A549 (cell line): ENCODE data around the gene RTN3. TPM values are rescaled to one million over a fixed set of nuclear protein-coding genes. Genes with fewer than 3 reads are reported as not detected.

Source experiments
- ATAC-seq, 2 experiments: fragments of 200-7000 bp in 1 of 2; fragments of >200 bp in 1 of 2; cut with Nextera tagmentation in 1 of 2; cut with Tn5 transposase in 1 of 2; 3 replicates each; pipeline versions ENCODE4 v1.8.0 to v1.9.1; 2018 to 2020; ENCODE audit warnings: mild to moderate bottlenecking in 1 of 2, moderate library complexity in 1 of 2
- CTCF ChIA-PET: fragments of 300-600 bp; sonication (Branson Sonifier 250); formaldehyde crosslinking; extraction: SDS; loops from one replicate; lab custom pipeline; 2021; ENCODE audit warnings: antibody characterized with exemption, inconsistent platforms; lab: Yijun Ruan, JAX
- POLR2A ChIA-PET: fragments of 350-600 bp; formaldehyde crosslinking; extraction: SDS; loops from one replicate; lab custom pipeline; 2021; ENCODE audit warnings: antibody characterized with exemption, inconsistent platforms; lab: Yijun Ruan, JAX
- DNase-seq, 2 experiments: peaks; one replicate each; pipeline versions ENCODE4 v3.0.0 to v3.0.0-alpha.2; 2011 to 2016; ENCODE audit warnings: low read depth in 1 of 2, low spot score in 1 of 2
- FAIRE-seq: peaks from 2 replicates; lab custom pipeline; 2011; peaks lifted over from hg19 to GRCh38; lab: Jason Lieb, UNC
- H3K27ac ChIP-seq, 2 experiments: fragments of >200 bp; sonication (Bioruptor Twin); formaldehyde crosslinking; 3 replicates each; pipeline ENCODE4 v1.5.1; 2016 to 2017
- H3K4me1 ChIP-seq: fragments of >200 bp; sonication (Bioruptor Twin); formaldehyde crosslinking; 3 replicates; pipeline ENCODE4 v1.6.1; 2016
- H3K4me2 ChIP-seq: fragments of >200 bp; sonication (Bioruptor Twin); formaldehyde crosslinking; 3 replicates; pipeline ENCODE4 v1.6.1; 2016
- H3K4me3 ChIP-seq: fragments of >200 bp; sonication (Bioruptor Twin); formaldehyde crosslinking; 3 replicates; pipeline ENCODE4 v1.5.1; 2016
- H3K9me3 ChIP-seq: fragments of >200 bp; sonication (Bioruptor Twin); formaldehyde crosslinking; 3 replicates; pipeline ENCODE4 v1.6.1; 2016
- ATOH8 ChIP-seq: fragments of 250-450 bp; sonication (Bioruptor Pico); IDR thresholded peaks from 2 replicates; pipeline ENCODE4 v1.5.0; 2020; ENCODE audit warnings: low read depth, mild to moderate bottlenecking, moderate library complexity
- CBX2 ChIP-seq: fragments of 200-600 bp; sonication (generic); IDR thresholded peaks from 2 replicates; pipeline ENCODE4 v1.6.1; 2016; ENCODE audit warnings: low read depth, mild to moderate bottlenecking, borderline replicate concordance
- CBX8 ChIP-seq: fragments of 200-600 bp; sonication (generic); IDR thresholded peaks from 2 replicates; pipeline ENCODE4 v1.6.1; 2016
- EHF ChIP-seq: fragments of 250-450 bp; sonication (Bioruptor Pico); IDR thresholded peaks from 2 replicates; pipeline ENCODE4 v1.5.0; 2020; ENCODE audit warnings: mild to moderate bottlenecking
- ESRRA ChIP-seq: fragments of 150-350 bp; IDR thresholded peaks from 2 replicates; pipeline ENCODE4 v1.6.1; 2014; ENCODE audit warnings: mild to moderate bottlenecking, low read length, borderline replicate concordance
- FOSB ChIP-seq: fragments of 250-450 bp; sonication (Bioruptor Pico); IDR thresholded peaks from 2 replicates; pipeline ENCODE4 v1.5.0; 2020; ENCODE audit warnings: mild to moderate bottlenecking, moderate library complexity
- HOXB5 ChIP-seq: fragments of 250-450 bp; sonication (Bioruptor Pico); IDR thresholded peaks from 2 replicates; pipeline ENCODE4 v1.5.0; 2020; ENCODE audit warnings: mild to moderate bottlenecking, moderate library complexity
- JUNB ChIP-seq: fragments of >200 bp; sonication (Bioruptor Twin); formaldehyde crosslinking; IDR thresholded peaks from 2 replicates; pipeline ENCODE4 v1.6.1; 2016
- MAX ChIP-seq: IDR thresholded peaks from 2 replicates; pipeline ENCODE4 v1.6.1; 2012
- MYC ChIP-seq: IDR thresholded peaks from 2 replicates; pipeline ENCODE4 v1.6.1; 2012; ENCODE audit warnings: mild to moderate bottlenecking, inconsistent platforms, low read length, improper control_type of control experiment, borderline replicate concordance
- NFE2L2 ChIP-seq: fragments of 150-350 bp; conservative IDR thresholded peaks from 2 replicates; pipeline ENCODE4 v1.6.1; 2014; ENCODE audit warnings: low read length
- NPAS2 ChIP-seq: fragments of 250-450 bp; sonication (Bioruptor Pico); IDR thresholded peaks from 2 replicates; pipeline ENCODE4 v1.8.0; 2022; ENCODE audit warnings: mild to moderate bottlenecking, moderate library complexity, borderline replicate concordance
- PBX3 ChIP-seq: IDR thresholded peaks from 2 replicates; pipeline ENCODE4 v1.6.1; 2012
- POLR2AphosphoS2 ChIP-seq: conservative IDR thresholded peaks from 2 replicates; pipeline ENCODE4 v1.6.1; 2012; ENCODE audit warnings: low read length, improper control_type of control experiment, inconsistent platforms
- RARB ChIP-seq: fragments of 250-450 bp; sonication (Bioruptor Pico); IDR thresholded peaks from 2 replicates; pipeline ENCODE4 v1.8.0; 2021; ENCODE audit warnings: mild to moderate bottlenecking, moderate library complexity
- RCOR1 ChIP-seq: fragments of 150-350 bp; IDR thresholded peaks from 2 replicates; pipeline ENCODE4 v1.6.1; 2014; ENCODE audit warnings: antibody characterized with exemption, low read length, low read depth
- RFX5 ChIP-seq: fragments of 450-650 bp; IDR thresholded peaks from 2 replicates; pipeline ENCODE4 v1.7.1; 2014; ENCODE audit warnings: antibody characterized with exemption, mild to moderate bottlenecking, moderate library complexity
- RNF2 ChIP-seq: fragments of 200-600 bp; sonication (generic); IDR thresholded peaks from 2 replicates; pipeline ENCODE4 v1.6.1; 2016; ENCODE audit warnings: low read depth, mild to moderate bottlenecking, antibody characterized with exemption, moderate library complexity, borderline replicate concordance
- SMC3 ChIP-seq: fragments of >200 bp; sonication (Bioruptor Twin); formaldehyde crosslinking; IDR thresholded peaks from 3 replicates; pipeline ENCODE4 v1.6.1; 2018; ENCODE audit warnings: inconsistent platforms
- SREBF2 ChIP-seq: fragments of 450-650 bp; IDR thresholded peaks from 2 replicates; pipeline ENCODE4 v1.6.1; 2014; ENCODE audit warnings: mild to moderate bottlenecking, moderate library complexity
- TFCP2L1 ChIP-seq: fragments of 250-450 bp; sonication (Bioruptor Pico); IDR thresholded peaks from 2 replicates; pipeline ENCODE4 v1.5.0; 2021; ENCODE audit warnings: mild to moderate bottlenecking
- ZC3H11A ChIP-seq: fragments of 450-650 bp; IDR thresholded peaks from 2 replicates; pipeline ENCODE4 v1.6.1; 2014; ENCODE audit warnings: antibody characterized with exemption, mild to moderate bottlenecking
- ZSCAN20 ChIP-seq: fragments of 250-450 bp; sonication (Bioruptor Pico); IDR thresholded peaks from 2 replicates; pipeline ENCODE4 v1.8.0; 2022; ENCODE audit warnings: mild to moderate bottlenecking, moderate library complexity
- WGBS: methylation state at CpG from one replicate; pipeline ENCODE4 v1.1.6; 2017; ENCODE audit errors: missing lambda C conversion rate; 5-methylcytosine and 5-hydroxymethylcytosine counted together
- polyA plus RNA-seq, 4 experiments: library from polyadenylated mRNA; depleted of rRNA in 3 of 4; stranded (reverse); fragments of >200 nt; fragmentation: RNase III in 1 of 4; extraction: RNeasy Plus Mini Kit Qiagen cat#74134 plus additional on column Dnase treatment in 1 of 4; gene quantifications; 2 replicates in 3 of 4; 3 replicates in 1 of 4; pipeline ENCODE4 v1.2.3, GENCODE V29; 2011 to 2017

The RTN3 gene
- polyA plus RNA-seq, 2 of the 4 experiments (the other 2 are of a cell fraction): 108 to 196 TPM

- CTCF ChIA-PET: interaction anchor here (1.2 to 3.3 kb wide), 2 partner anchors 11 to 19 kb away, joined by 3 to 14 read pairs; partner anchors contain the start of gene ZFTA
- FAIRE-seq (no peak), ATAC-seq (no peak), DNase-seq (no peak)
- no peaks in the 10 kb centered on the region for H3K4me1 ChIP-seq
- H3K4me2 ChIP-seq: no peak overlapping the region
- POLR2A ChIA-PET: no interaction called here
- no peaks in the 10 kb centered on the region for H3K9me3 ChIP-seq
- 88% methylated on average over 5 of the region's 5 CpGs for WGBS
- no peak overlapping the region for H3K4me3 ChIP-seq
- TF ChIP-seq CBX2 (no peak), RCOR1 (no peak), POLR2AphosphoS2 (no peak), RARB (CRISPR knock-in tag) (no peak), MYC (no peak)
- H3K27ac ChIP-seq: no peak overlapping the region
These were observed 75.8 kb downstream of the RTN3 start for GRCh38 chr11:63756919-63757761.

GRCh38 chr11:63760487-63761079, 79.3 kb downstream of the RTN3 start:
- FAIRE-seq (no peak), DNase-seq (no peak)
- Histone ChIP-seq H3K9me3 (no peaks in the 10 kb centered on the region), H3K27ac (no peak overlapping the region), H3K4me2 (no peak overlapping the region)
- ChIA-PET CTCF (interaction anchor here (1.5 to 1.8 kb wide), 2 partner anchors 19 to 76 kb away, joined by 3 to 6 read pairs; no protein-coding TSS in a partner anchor), POLR2A (no interaction called here)
- no peak for TF ChIP-seq NFE2L2
- no peak for TF ChIP-seq EHF
- TF ChIP-seq MAX: no peak
- TF ChIP-seq SMC3: no peak
- no peak for TF ChIP-seq ZC3H11A
- no peak for TF ChIP-seq NPAS2 (CRISPR knock-in tag)
- no peak for TF ChIP-seq PBX3
- no peak for TF ChIP-seq SREBF2
- TF ChIP-seq ZSCAN20 (CRISPR knock-in tag): no peak
- no peak for TF ChIP-seq ESRRA
- no peak for TF ChIP-seq ATOH8 (CRISPR knock-in tag)
- TF ChIP-seq HOXB5 (CRISPR knock-in tag): no peak
- no peak for TF ChIP-seq TFCP2L1
- TF ChIP-seq FOSB (CRISPR knock-in tag): no peak
- no peak for TF ChIP-seq RFX5
- no peak for TF ChIP-seq RNF2
- no peak for TF ChIP-seq CBX8
- TF ChIP-seq JUNB: no peak
- TF ChIP-seq, all 56 proteins: peak for 0
- H3K4me1 ChIP-seq: peaks cover 10% of the 10 kb centered on the region
- 86% methylated on average over 5 of the region's 5 CpGs for WGBS
- no peak for ATAC-seq
- H3K4me3 ChIP-seq: no peak overlapping the region
